HEK293 (cell line): ENCODE data around the gene CCHCR1.

Source experiments
- CTCF ChIA-PET: fragments of 350-600 bp; formaldehyde crosslinking; extraction: SDS; loops from one replicate; lab custom pipeline; 2021; ENCODE audit warnings: antibody characterized with exemption; lab: Yijun Ruan, JAX
- POLR2A ChIA-PET: fragments of 300-600 bp; formaldehyde crosslinking; extraction: SDS; loops from one replicate; lab custom pipeline; 2020; ENCODE audit warnings: antibody characterized with exemption, inconsistent platforms; lab: Yijun Ruan, JAX
- H3K27ac ChIP-seq: fragments of 200-500 bp; sonication (Bioruptor generic); 2 replicates; pipeline ENCODE4 v1.5.1; 2014; ENCODE audit warnings: low read depth, low read length, control low read depth, inconsistent platforms; ENCODE audit errors: extremely low read depth
- H3K36me3 ChIP-seq, 2 experiments: fragments of 200-500 bp in 1 of 2; sonication (Bioruptor generic) in 1 of 2; 1 replicate in 1 of 2; 2 replicates in 1 of 2; pipeline ENCODE4 v1.5.1; 2014 to 2017; ENCODE audit warnings: inconsistent platforms in 2 of 2, low read length in 2 of 2; ENCODE audit not compliant: control insufficient read depth in 2 of 2, insufficient read depth in 1 of 2
- H3K4me1 ChIP-seq: fragments of 200-500 bp; sonication (Bioruptor generic); 2 replicates; pipeline ENCODE4 v1.5.1; 2014; ENCODE audit warnings: mild to moderate bottlenecking, low read length, inconsistent platforms; ENCODE audit not compliant: control insufficient read depth, insufficient read depth
- H3K4me3 ChIP-seq: 2 replicates; pipeline ENCODE4 v1.5.1; 2011; ENCODE audit warnings: low read depth, mild to moderate bottlenecking, control low read depth, low read length, moderate library complexity
- H3K9me3 ChIP-seq: fragments of 200-500 bp; sonication (Bioruptor generic); 2 replicates; pipeline ENCODE4 v1.5.1; 2014; ENCODE audit warnings: low read depth, low read length, inconsistent platforms; ENCODE audit not compliant: control insufficient read depth, insufficient read depth
- BCL6B ChIP-seq: fragments of 450-650 bp; formaldehyde crosslinking; IDR thresholded peaks from 2 replicates; pipeline ENCODE4 v1.5.1; 2017; ENCODE audit warnings: missing biosample characterization, missing genetic modification characterization
- KLF7 ChIP-seq: fragments of 450-650 bp; formaldehyde crosslinking; IDR thresholded peaks from 2 replicates; pipeline ENCODE4 v1.5.1; 2016; ENCODE audit warnings: missing biosample characterization, missing genetic modification characterization, borderline replicate concordance
- PRDM1 ChIP-seq: fragments of 450-650 bp; formaldehyde crosslinking; IDR thresholded peaks from 2 replicates; pipeline ENCODE4; 2016; ENCODE audit warnings: missing biosample characterization, missing genetic modification characterization
- ZNF138 ChIP-seq: fragments of 450-650 bp; formaldehyde crosslinking; IDR thresholded peaks from 2 replicates; pipeline ENCODE4 v1.5.1; 2016; ENCODE audit warnings: missing biosample characterization, missing genetic modification characterization, borderline replicate concordance
- ZNF214 ChIP-seq: fragments of 450-650 bp; formaldehyde crosslinking; IDR thresholded peaks from 2 replicates; pipeline ENCODE4 v1.5.1; 2017; ENCODE audit warnings: missing biosample characterization, mild to moderate bottlenecking, missing genetic modification characterization, borderline replicate concordance
- ZNF26 ChIP-seq: fragments of 450-650 bp; formaldehyde crosslinking; IDR thresholded peaks from 2 replicates; pipeline ENCODE4 v1.5.1; 2016; ENCODE audit warnings: missing biosample characterization, missing genetic modification characterization
- ZNF274 ChIP-seq, 2 experiments: fragments of 200-500 bp in 1 of 2; fragments of 450-650 bp in 1 of 2; sonication (Bioruptor generic) in 1 of 2; formaldehyde crosslinking in 1 of 2; IDR thresholded peaks; 2 replicates each; pipeline versions ENCODE4 v1.5.1 to v1.6.1; 2014 to 2016; ENCODE audit warnings: borderline replicate concordance in 1 of 2, inconsistent platforms in 1 of 2, low read length in 1 of 2, missing biosample characterization in 1 of 2, missing genetic modification characterization in 1 of 2
- ZNF354C ChIP-seq: fragments of 450-650 bp; formaldehyde crosslinking; IDR thresholded peaks from 2 replicates; pipeline ENCODE4 v1.5.1; 2016; ENCODE audit warnings: missing biosample characterization, missing genetic modification characterization, low read depth, borderline replicate concordance
- ZNF362 ChIP-seq: fragments of 450-650 bp; formaldehyde crosslinking; IDR thresholded peaks from 2 replicates; pipeline ENCODE4 v1.5.1; 2016; ENCODE audit warnings: missing biosample characterization, missing genetic modification characterization
- ZNF366 ChIP-seq: fragments of 450-650 bp; formaldehyde crosslinking; conservative IDR thresholded peaks from 2 replicates; pipeline ENCODE4 v1.5.1; 2016; ENCODE audit warnings: missing biosample characterization, missing genetic modification characterization
- ZNF48 ChIP-seq: fragments of 450-650 bp; formaldehyde crosslinking; IDR thresholded peaks from 2 replicates; pipeline ENCODE4 v1.5.1; 2016; ENCODE audit warnings: missing biosample characterization, missing genetic modification characterization
- ZNF555 ChIP-seq: fragments of 450-650 bp; formaldehyde crosslinking; conservative IDR thresholded peaks from 2 replicates; pipeline ENCODE4 v1.5.1; 2017; ENCODE audit warnings: missing biosample characterization, mild to moderate bottlenecking, missing genetic modification characterization, inconsistent platforms
- ZNF560 ChIP-seq: fragments of 450-650 bp; formaldehyde crosslinking; IDR thresholded peaks from 2 replicates; pipeline ENCODE4 v1.5.1; 2017; ENCODE audit warnings: missing biosample characterization, missing genetic modification characterization, borderline replicate concordance
- ZNF596 ChIP-seq: fragments of 450-650 bp; IDR thresholded peaks from 2 replicates; pipeline ENCODE4 v1.5.0; 2018; ENCODE audit warnings: missing biosample characterization, mild to moderate bottlenecking, missing genetic modification characterization, moderate library complexity
- ZNF670 ChIP-seq: fragments of 450-650 bp; formaldehyde crosslinking; IDR thresholded peaks from 2 replicates; pipeline ENCODE4 v1.5.1; 2016; ENCODE audit warnings: missing biosample characterization, missing genetic modification characterization, low read depth
- ZNF692 ChIP-seq: fragments of 450-650 bp; formaldehyde crosslinking; IDR thresholded peaks from 2 replicates; pipeline ENCODE4 v1.5.1; 2016; ENCODE audit warnings: missing biosample characterization, missing genetic modification characterization
- TF ChIP-seq, protein P1 (sequence below): fragments of 450-650 bp; formaldehyde crosslinking; IDR thresholded peaks from 2 replicates; pipeline ENCODE4 v1.5.1; 2016; ENCODE audit warnings: missing biosample characterization, missing genetic modification characterization
- TF ChIP-seq, protein P2 (sequence below): fragments of 450-650 bp; formaldehyde crosslinking; IDR thresholded peaks from 2 replicates; pipeline ENCODE4 v1.5.1; 2016; ENCODE audit warnings: missing biosample characterization, missing genetic modification characterization, borderline replicate concordance

CCHCR1 gene

DNA sequence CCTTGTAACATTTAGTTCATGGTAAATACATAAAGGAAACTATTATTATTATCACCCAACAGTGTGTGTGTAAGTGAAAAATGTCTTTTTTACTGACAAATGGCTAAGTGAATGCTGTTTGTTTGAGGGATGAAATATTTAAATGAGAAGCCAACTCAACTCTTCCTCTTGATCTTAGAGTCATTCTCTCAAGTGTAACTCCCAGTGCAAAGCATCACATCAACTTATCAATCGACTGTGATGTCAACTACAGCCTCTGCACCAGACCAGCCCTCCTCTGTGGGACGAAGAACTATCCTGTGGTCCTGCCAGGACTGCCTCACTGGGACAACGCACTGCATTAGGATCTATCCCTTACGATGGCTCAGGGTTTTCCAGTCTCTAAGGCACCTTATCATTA, 50.5 kb downstream of the CCHCR1 start:
- H3K4me1 ChIP-seq = no peaks in the 10 kb centered on the region
- ChIA-PET CTCF (no interaction called here), POLR2A (no interaction called here)
- no peak for TF ChIP-seq ZNF354C
- TF ChIP-seq ZNF692 (tag by site-specific recombination) = no peak
- no peak for TF ChIP-seq ZNF362 (tag by site-specific recombination)
- H3K27ac ChIP-seq = no peak overlapping the region
- H3K4me3 ChIP-seq = no peak overlapping the region
- no peaks in the 10 kb centered on the region for H3K9me3 ChIP-seq
- no peaks in the 10 kb centered on the region; a peak in 1 of 3 replicates for H3K36me3 ChIP-seq

- Histone ChIP-seq H3K4me3 (no peak overlapping the region), H3K36me3 (no peaks in the 10 kb centered on the region; a peak in 1 of 3 replicates), H3K9me3 (no peaks in the 10 kb centered on the region), H3K4me1 (no peaks in the 10 kb centered on the region), H3K27ac (no peak overlapping the region)
- TF ChIP-seq ZNF596 (tag by site-specific recombination) (no peak), PRDM1 (no peak), ZNF670 (no peak), ZNF26 (tag by site-specific recombination) (no peak), BCL6B (tag by site-specific recombination) (no peak), ZNF48 (no peak), ZNF555 (tag by site-specific recombination) (no peak), ZNF214 (tag by site-specific recombination) (no peak), ZNF366 (tag by site-specific recombination) (no peak), ZNF274 (IDR thresholded peaks at IDR 0.05; ENCODE audit: low read length) (no peak), ZNF274 (tag by site-specific recombination; IDR thresholded peaks at IDR 0.05; ENCODE audit: borderline replicate concordance) (no peak), ZNF560 (no peak), ZNF138 (tag by site-specific recombination) (no peak), KLF7 (tag by site-specific recombination) (no peak)
- TF ChIP-seq, protein P1, sequence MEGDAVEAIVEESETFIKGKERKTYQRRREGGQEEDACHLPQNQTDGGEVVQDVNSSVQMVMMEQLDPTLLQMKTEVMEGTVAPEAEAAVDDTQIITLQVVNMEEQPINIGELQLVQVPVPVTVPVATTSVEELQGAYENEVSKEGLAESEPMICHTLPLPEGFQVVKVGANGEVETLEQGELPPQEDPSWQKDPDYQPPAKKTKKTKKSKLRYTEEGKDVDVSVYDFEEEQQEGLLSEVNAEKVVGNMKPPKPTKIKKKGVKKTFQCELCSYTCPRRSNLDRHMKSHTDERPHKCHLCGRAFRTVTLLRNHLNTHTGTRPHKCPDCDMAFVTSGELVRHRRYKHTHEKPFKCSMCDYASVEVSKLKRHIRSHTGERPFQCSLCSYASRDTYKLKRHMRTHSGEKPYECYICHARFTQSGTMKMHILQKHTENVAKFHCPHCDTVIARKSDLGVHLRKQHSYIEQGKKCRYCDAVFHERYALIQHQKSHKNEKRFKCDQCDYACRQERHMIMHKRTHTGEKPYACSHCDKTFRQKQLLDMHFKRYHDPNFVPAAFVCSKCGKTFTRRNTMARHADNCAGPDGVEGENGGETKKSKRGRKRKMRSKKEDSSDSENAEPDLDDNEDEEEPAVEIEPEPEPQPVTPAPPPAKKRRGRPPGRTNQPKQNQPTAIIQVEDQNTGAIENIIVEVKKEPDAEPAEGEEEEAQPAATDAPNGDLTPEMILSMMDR (tag by site-specific recombination) = no peak
- TF ChIP-seq, protein P2, sequence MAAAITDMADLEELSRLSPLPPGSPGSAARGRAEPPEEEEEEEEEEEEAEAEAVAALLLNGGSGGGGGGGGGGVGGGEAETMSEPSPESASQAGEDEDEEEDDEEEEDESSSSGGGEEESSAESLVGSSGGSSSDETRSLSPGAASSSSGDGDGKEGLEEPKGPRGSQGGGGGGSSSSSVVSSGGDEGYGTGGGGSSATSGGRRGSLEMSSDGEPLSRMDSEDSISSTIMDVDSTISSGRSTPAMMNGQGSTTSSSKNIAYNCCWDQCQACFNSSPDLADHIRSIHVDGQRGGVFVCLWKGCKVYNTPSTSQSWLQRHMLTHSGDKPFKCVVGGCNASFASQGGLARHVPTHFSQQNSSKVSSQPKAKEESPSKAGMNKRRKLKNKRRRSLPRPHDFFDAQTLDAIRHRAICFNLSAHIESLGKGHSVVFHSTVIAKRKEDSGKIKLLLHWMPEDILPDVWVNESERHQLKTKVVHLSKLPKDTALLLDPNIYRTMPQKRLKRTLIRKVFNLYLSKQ (tag by site-specific recombination) = no peak
- POLR2A ChIA-PET = interaction anchor here (0.7 to 0.9 kb wide), 2 partner anchors 14 to 271 kb away, joined by 3 read pairs; no protein-coding TSS in a partner anchor
- CTCF ChIA-PET = interaction anchor here (0.6 to 3.1 kb wide), 11 partner anchors 8 to 484 kb away, joined by 3 to 20 read pairs (median 6); partner anchors contain the start of genes C6orf15 and PSORS1C1
Measured at GRCh38 chr6:31103136-31103535, 54.5 kb downstream of the CCHCR1 start.
